Osteoblast (primary cell): Measurements from ENCODE around the gene ZNF527. TPM values are rescaled to one million over a fixed set of nuclear protein-coding genes. Genes with fewer than 3 reads are reported as not detected.
A peak's percentile ranks its signal among the peaks of the same experiment; 100 is the strongest.

ENCODE experiments used
- DNase-seq: peaks from one replicate; pipeline ENCODE4 v3.0.0; 2011; ENCODE audit warnings: low spot score, mixed read lengths; ENCODE audit not compliant: insufficient read length; ENCODE audit errors: missing footprints
- H2AFZ ChIP-seq: 2 replicates; pipeline ENCODE4 v1.6.0; 2011; ENCODE audit warnings: mild to moderate bottlenecking, low read length
- H3K27ac ChIP-seq: 2 replicates; pipeline ENCODE4 v1.5.1; 2011; ENCODE audit warnings: mild to moderate bottlenecking, low read depth, low read length, moderate library complexity
- H3K27me3 ChIP-seq: 2 replicates; pipeline ENCODE4 v1.6.0; 2012; ENCODE audit warnings: mild to moderate bottlenecking, control low read depth, inconsistent platforms, low read length, moderate library complexity; ENCODE audit not compliant: insufficient read depth
- H3K36me3 ChIP-seq: 2 replicates; pipeline ENCODE4 v1.5.1; 2011; ENCODE audit warnings: mild to moderate bottlenecking, low read length, control low read depth, moderate library complexity; ENCODE audit not compliant: insufficient read depth
- H3K4me1 ChIP-seq: 2 replicates; pipeline ENCODE4 v1.5.1; 2011; ENCODE audit warnings: mild to moderate bottlenecking, low read length, control low read depth, moderate library complexity; ENCODE audit not compliant: insufficient read depth
- H3K4me2 ChIP-seq: 2 replicates; pipeline ENCODE4 v1.6.0; 2011; ENCODE audit warnings: mild to moderate bottlenecking, low read length; ENCODE audit not compliant: insufficient read depth
- H3K4me3 ChIP-seq: fragments of 200-600 bp; sonication (generic); 3 replicates; pipeline ENCODE4 v1.5.1; 2012; ENCODE audit warnings: mild to moderate bottlenecking, low read length, inconsistent platforms; ENCODE audit not compliant: insufficient read depth
- H3K79me2 ChIP-seq: 2 replicates; pipeline ENCODE4 v1.6.0; 2012; ENCODE audit warnings: mild to moderate bottlenecking, low read length, control low read depth, inconsistent platforms; ENCODE audit not compliant: insufficient read depth
- H3K9me3 ChIP-seq: 2 replicates; pipeline ENCODE4 v1.5.1; 2011; ENCODE audit warnings: low read depth, low read length, control low read depth
- H4K20me1 ChIP-seq: 2 replicates; pipeline ENCODE4 v1.6.0; 2012; ENCODE audit warnings: mild to moderate bottlenecking, low read length, control low read depth; ENCODE audit not compliant: insufficient read depth
- total RNA-seq: library from RNA; depleted of rRNA; stranded (reverse); fragments of >200 nt; gene quantifications from 2 replicates; pipeline ENCODE4 v1.2.3, GENCODE V29; 2012
- TF ChIP-seq, protein P1 (sequence below): IDR thresholded peaks from 2 replicates; pipeline ENCODE4 v1.5.1; 2011; ENCODE audit warnings: mild to moderate bottlenecking, low read depth, low read length, moderate library complexity; ENCODE audit errors: extremely low read depth

The ZNF527 gene
- total RNA-seq, 1 donor: 5.4 TPM

DNA sequence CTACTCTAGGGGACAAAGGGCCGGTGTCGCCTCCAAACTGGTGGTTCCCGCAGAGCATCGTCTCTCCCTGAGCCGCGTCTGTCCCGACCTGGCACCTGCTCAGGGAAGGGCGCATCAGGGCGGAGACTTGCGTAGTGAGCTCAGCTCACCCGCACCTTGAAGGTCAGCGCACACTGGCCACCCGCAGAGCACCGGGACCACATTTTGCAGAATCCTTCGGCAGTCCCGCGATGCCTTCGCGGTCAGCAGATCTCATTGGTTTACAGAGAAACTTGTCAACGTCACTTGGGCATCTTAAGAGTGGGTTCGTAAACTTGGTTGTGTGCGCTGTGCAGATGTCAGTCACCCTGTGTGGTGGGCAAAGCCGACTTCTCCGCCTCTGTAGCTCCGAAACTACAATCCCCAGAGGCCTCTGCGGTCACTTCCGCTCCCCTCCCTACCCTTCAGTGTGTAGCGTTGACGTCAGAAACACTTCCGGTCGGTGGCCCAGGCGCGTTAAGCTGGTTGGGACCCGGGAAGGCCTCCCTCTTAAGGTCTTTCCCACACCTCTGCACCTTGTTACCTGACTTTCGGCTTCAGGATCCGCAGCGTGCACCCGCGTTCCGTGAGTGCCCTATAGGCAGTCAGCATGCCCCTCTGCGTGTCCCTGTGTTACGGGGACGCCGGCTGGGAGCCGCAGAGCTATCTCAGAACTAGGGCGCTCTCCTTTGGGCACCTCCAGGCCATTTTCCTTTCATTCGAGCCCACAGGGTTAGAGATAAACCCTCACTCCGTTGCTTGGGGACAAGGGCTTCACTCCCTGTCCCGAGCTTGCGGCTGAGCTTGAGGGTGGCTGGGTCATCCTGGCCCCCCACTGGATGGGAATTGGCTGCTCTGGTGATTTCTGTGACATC lies 36.5 kb upstream of the ZNF527 start:
- Histone ChIP-seq H3K4me3 (peak overlapping the region; percentile 95), H4K20me1 (peaks cover 7% of the 10 kb centered on the region), H3K4me1 (peaks cover 11% of the 10 kb centered on the region), H3K9me3 (no peaks in the 10 kb centered on the region), H2AFZ (peak overlapping the region; percentile 97), H3K27ac (peak overlapping the region; percentile 93), H3K27me3 (no peaks in the 10 kb centered on the region), H3K79me2 (peaks cover 42% of the 10 kb centered on the region), H3K36me3 (no peaks in the 10 kb centered on the region), H3K4me2 (peak overlapping the region; percentile 98)
- DNase-seq: peak; percentile 96
- TF ChIP-seq, protein P1, sequence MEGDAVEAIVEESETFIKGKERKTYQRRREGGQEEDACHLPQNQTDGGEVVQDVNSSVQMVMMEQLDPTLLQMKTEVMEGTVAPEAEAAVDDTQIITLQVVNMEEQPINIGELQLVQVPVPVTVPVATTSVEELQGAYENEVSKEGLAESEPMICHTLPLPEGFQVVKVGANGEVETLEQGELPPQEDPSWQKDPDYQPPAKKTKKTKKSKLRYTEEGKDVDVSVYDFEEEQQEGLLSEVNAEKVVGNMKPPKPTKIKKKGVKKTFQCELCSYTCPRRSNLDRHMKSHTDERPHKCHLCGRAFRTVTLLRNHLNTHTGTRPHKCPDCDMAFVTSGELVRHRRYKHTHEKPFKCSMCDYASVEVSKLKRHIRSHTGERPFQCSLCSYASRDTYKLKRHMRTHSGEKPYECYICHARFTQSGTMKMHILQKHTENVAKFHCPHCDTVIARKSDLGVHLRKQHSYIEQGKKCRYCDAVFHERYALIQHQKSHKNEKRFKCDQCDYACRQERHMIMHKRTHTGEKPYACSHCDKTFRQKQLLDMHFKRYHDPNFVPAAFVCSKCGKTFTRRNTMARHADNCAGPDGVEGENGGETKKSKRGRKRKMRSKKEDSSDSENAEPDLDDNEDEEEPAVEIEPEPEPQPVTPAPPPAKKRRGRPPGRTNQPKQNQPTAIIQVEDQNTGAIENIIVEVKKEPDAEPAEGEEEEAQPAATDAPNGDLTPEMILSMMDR: no peak

DNA sequence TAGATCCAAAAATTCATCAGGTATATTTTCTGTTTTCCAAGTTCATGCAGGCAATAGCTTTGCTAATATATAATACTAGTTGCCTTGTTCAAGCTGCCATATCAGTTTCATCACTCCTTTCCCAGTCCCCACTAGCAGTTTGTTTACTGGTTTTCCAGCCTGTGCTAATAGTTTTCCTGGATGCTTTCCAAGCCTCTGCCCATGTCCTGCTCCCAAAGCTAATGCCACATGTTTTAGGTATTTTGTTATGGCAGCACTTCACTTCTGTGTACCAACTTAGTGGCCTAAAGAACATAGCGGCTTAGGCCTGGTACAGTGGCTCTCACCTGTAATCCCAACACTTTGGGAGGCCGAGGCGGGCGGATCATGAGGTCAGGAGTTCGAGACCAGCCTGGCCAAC lies 28.1 kb upstream of the ZNF527 start:
- no peak for DNase-seq
- Histone ChIP-seq H3K4me2 (no peak overlapping the region), H3K27me3 (no peaks in the 10 kb centered on the region), H3K27ac (no peak overlapping the region), H3K4me1 (no peaks in the 10 kb centered on the region), H4K20me1 (peaks cover 2% of the 10 kb centered on the region), H3K4me3 (no peak overlapping the region), H2AFZ (no peak overlapping the region), H3K36me3 (peaks cover 18% of the 10 kb centered on the region), H3K9me3 (no peaks in the 10 kb centered on the region), H3K79me2 (peaks cover 51% of the 10 kb centered on the region)
- TF ChIP-seq, protein P1: no peak

DNA sequence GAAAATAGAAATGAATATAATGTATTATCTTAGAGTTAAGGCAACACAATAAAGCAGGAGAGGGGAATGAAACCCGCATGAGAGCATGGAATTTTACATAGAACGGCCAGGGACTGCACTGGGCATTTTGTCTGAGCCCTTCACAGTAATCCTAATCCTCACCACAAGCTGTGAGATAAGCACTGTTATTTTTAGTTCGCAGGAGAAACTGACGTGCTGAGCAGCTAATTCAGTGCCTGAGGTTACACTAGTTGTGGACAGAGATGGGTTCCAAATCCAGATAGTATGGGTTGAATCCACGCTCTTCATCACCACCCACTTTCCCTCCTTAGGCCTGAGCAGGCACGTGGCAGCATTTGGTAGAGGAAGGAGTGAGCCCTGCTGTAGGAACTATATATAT lies 24.8 kb upstream of the ZNF527 start:
- TF ChIP-seq, protein P1: no peak
- Histone ChIP-seq H3K27ac (no peak overlapping the region), H3K27me3 (no peaks in the 10 kb centered on the region), H3K4me2 (no peak overlapping the region), H3K79me2 (peaks cover 31% of the 10 kb centered on the region), H4K20me1 (no peaks in the 10 kb centered on the region), H3K9me3 (no peaks in the 10 kb centered on the region), H3K36me3 (peaks cover 29% of the 10 kb centered on the region), H3K4me1 (no peaks in the 10 kb centered on the region), H2AFZ (no peak overlapping the region), H3K4me3 (no peak overlapping the region)
- no peak for DNase-seq

DNA sequence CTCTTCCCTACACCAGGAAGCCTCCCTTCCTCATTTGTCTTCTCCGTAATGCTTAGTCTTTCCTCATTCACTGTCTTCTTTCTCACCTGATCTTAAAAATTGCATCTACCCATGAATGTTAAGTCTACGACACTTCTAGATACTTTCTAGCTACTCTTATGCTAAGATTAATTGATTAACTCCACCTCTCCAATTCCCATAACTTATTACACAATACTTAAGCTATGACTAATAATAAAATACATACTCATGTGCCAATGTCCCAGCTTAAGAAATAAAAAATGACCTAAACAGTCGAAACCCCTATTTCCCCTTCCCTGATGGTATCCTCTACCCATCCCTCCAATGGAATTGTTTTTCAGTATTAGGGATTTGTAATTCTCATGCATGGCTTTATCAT lies 22.8 kb upstream of the ZNF527 start:
- no peaks in the 10 kb centered on the region for H3K9me3 ChIP-seq
- no peak overlapping the region for H3K27ac ChIP-seq
- H3K4me3 ChIP-seq: no peak overlapping the region
- no peak for DNase-seq
- H3K27me3 ChIP-seq: no peaks in the 10 kb centered on the region
- H2AFZ ChIP-seq: no peak overlapping the region
- no peak overlapping the region for H3K4me2 ChIP-seq
- peaks cover 16% of the 10 kb centered on the region for H3K79me2 ChIP-seq
- TF ChIP-seq, protein P1: no peak
- no peaks in the 10 kb centered on the region for H4K20me1 ChIP-seq
- no peaks in the 10 kb centered on the region for H3K4me1 ChIP-seq
- H3K36me3 ChIP-seq: peaks cover 29% of the 10 kb centered on the region
